SK-N-DZ (cell line): Measurements from ENCODE around the gene OR2B6. TPM values are rescaled to one million over a fixed set of nuclear protein-coding genes. Genes with fewer than 3 reads are reported as not detected.
A peak's percentile ranks its signal among the peaks of the same experiment; 100 is the strongest.
"Not testable (repeated sequence)": the region's sequence is repeated elsewhere in the genome, so short reads cannot be mapped to it uniquely, and the experiment has no call there.

ENCODE experiments used
- DNase-seq: peaks from one replicate; pipeline ENCODE4 v3.0.0-alpha.2; 2015; ENCODE audit warnings: low spot score
- polyA plus RNA-seq, 2 experiments: library from polyadenylated mRNA; depleted of rRNA; stranded (reverse); fragments of >200 nt; gene quantifications; 2 replicates each; pipeline ENCODE4 v1.2.3, GENCODE V29; 2014

Gene OR2B6
- 1.6 TPM in 1 of 2 replicates, not detected in the other for polyA plus RNA-seq (2014; cell fraction: cytosol; rRNA removed)
- 0.60 and 1.4 TPM in 2 replicates for polyA plus RNA-seq (2014; cell fraction: nucleus; rRNA removed)

GRCh38 chr6:27956941-27957340 is at the start of gene OR2B6:
OR2B6 (plus strand) TSS chr6:27957241; CDS start chr6:27957241, 0 bp downstream.
- no peak for DNase-seq

GRCh38 chr6:27908017-27908416 is 49.0 kb upstream of the OR2B6 start:
- DNase-seq = no peak

- no peak for DNase-seq
Observed at GRCh38 chr6:27911956-27912446, 45.0 kb upstream of the OR2B6 start, which contains the start of gene OR2B2. OR2B2 (minus strand) TSS chr6:27912396; CDS start chr6:27912319, 77 bp downstream.

- no peak for DNase-seq
Observed at GRCh38 chr6:27922949-27923348, 34.1 kb upstream of the OR2B6 start.

DNA sequence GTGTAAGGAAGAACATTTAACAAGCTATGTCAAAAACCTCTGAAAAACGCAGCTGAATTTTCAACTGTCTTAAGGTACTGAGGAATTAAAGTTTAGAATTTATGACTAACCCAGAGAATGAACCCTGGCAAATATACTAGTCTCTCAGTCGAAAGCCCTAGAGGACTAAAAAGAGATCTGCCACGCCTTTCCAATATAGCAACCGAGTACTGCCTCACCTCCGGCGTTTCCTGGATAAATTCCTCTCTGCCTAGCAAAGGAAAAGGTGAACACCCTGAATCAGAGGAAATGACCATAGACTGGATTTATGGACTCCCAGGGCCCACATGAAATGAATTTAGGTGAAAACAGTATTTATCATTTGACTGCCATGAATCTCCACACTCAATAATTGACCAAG is 32.9 kb upstream of the OR2B6 start:
- DNase-seq = no peak

GRCh38 chr6:27928041-27928440 is 29.0 kb upstream of the OR2B6 start:
- not testable (repeated sequence) for DNase-seq

GRCh38 chr6:27929930-27930329 is 27.1 kb upstream of the OR2B6 start:
- DNase-seq = not testable (repeated sequence)

GRCh38 chr6:27931209-27931608 is 25.8 kb upstream of the OR2B6 start:
- DNase-seq = no peak

DNA sequence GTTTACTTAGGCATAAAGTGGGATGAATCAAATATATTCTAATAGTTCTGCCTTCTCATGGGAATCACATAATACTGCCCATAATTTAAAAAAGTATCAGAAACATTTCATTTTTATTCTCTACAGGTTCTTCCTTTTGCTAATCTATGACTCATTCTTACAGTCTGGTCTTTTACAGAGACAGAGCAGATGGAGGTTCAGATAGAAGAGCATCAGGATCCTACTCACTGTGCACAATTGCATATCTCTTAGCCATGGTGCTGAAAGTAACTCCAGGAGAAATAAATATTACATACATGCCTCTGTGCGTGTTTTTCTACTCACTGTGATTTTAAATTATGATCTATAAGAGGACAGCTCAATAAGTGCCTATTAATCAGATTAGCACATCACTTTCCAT is 16.3 kb upstream of the OR2B6 start:
- DNase-seq = no peak

DNA sequence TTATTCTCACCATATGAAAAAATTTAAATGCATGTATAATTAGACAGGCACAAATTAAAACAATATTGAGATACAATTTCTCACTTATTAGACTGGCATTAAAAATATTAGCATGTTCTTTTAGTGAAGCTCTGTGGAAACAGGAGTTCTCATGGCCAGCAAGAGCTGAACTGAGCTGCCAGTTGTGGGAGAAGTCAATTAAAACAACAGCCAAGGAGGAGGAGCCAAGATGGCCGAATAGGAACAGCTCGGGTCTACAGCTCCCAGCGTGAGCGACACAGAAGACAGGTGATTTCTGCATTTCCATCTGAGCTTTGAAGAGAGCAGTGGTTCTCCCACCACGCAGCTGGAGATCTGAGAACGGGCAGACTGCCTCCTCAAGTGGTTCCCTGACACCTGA is 14.0 kb upstream of the OR2B6 start:
- peak; percentile 8 for DNase-seq

- no peak for DNase-seq
Observed at GRCh38 chr6:27948237-27948636, 8.8 kb upstream of the OR2B6 start.

- DNase-seq = no peak
Observed at GRCh38 chr6:27951040-27951439, 6.0 kb upstream of the OR2B6 start.

DNA sequence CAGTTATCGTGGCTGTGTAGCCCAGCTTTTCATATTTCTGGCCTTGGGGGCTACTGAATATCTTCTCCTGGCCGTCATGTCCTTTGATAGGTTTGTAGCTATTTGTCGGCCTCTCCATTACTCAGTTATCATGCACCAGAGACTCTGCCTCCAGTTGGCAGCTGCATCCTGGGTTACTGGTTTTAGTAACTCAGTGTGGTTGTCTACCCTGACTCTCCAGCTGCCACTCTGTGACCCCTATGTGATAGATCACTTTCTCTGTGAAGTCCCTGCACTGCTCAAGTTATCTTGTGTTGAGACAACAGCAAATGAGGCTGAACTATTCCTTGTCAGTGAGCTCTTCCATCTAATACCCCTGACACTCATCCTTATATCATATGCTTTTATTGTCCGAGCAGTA is 475 bp downstream of the OR2B6 start:
- no peak for DNase-seq

- DNase-seq = no peak
Observed at GRCh38 chr6:27962506-27962905, 5.5 kb downstream of the OR2B6 start.

DNA sequence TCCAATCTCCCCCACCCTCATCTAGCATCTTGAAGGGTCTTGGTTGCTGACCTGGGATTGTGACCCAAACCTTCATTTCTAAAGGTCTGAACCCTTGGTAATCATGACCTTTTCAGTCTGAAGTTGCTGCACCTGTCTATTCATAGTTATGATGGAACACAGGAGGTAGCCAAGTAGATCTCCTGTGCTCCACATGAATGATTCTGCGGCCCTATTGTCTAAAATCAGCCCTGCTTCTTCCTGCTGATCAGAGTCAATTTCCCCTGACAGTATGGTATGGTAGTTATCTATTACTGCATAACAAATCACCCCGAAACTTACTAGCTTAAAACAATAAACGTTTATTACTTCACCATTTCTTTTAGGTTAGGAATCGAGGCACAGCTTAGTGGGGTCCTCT is 9.0 kb downstream of the OR2B6 start:
- no peak for DNase-seq

GRCh38 chr6:27966816-27967426 is 9.9 kb downstream of the OR2B6 start:
- DNase-seq = no peak

DNA sequence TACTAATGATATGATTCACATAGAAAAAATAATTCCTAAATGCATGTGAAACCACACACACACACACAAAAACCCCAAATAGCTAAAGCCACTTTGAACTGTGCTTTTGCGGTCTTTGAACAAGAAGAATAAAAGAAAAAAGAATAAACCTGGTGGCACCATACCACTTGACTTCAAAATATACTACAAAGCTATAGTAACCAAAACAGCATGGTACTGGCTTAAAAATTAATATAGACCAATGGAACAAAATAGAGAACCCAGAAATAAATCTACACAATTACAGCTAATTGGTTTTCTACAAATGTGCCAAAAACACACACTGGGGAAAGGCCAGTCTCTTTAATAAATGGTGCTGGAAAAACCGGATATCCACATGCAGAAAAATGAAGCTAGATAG is 13.4 kb downstream of the OR2B6 start:
- DNase-seq = no peak

DNA sequence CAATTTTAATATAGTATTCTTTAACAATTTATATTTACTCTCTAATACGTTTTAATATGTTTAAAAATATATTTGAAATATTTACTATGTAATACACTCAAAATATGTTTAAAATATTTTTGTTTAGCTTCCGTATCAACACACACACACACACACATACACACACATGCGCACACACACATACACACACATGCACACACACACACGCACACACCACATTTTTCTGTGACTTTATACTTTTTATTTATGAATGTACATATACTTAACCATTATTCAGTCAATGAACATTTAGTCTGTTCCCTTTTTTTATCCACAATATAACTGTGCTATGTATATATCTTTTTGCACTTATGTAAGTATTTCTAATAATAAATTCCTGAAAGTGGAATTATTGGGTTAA is 15.7 kb downstream of the OR2B6 start:
- DNase-seq = no peak

DNA sequence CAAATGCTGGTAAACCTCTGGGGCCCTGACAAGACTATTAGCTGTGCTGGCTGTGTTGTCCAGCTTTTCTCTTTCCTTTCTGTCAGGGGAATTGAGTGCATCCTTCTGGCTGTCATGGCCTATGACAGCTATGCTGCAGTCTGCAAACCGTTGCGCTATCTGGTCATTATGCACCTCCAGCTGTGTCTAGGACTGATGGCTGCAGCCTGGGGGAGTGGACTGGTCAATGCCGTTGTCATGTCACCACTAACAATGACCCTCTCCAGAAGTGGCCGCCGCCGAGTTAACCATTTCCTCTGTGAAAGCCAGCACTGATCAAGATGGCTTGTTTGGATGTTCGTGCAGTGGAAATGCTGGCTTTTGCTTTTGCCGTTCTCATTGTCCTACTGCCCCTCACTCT is 20.3 kb downstream of the OR2B6 start:
- DNase-seq = no peak

DNA sequence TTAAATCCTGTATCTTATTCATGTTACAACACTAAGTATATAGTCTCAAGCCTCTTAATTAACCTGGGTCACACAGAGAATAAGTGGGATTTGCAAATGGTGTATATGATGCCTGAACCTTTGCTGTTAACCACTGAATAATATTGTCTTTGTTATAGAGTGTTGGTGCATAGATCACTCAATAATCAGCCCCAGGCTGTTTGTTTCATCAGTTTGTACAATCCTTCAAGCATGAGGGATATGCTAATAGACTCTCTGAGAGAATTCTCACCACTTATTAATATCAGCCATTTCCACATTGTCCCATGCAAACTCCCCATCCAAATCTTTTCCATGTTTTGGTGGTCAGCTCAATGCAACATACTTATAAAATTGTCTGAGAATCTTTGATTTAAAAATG is 21.7 kb downstream of the OR2B6 start:
- DNase-seq = no peak

DNA sequence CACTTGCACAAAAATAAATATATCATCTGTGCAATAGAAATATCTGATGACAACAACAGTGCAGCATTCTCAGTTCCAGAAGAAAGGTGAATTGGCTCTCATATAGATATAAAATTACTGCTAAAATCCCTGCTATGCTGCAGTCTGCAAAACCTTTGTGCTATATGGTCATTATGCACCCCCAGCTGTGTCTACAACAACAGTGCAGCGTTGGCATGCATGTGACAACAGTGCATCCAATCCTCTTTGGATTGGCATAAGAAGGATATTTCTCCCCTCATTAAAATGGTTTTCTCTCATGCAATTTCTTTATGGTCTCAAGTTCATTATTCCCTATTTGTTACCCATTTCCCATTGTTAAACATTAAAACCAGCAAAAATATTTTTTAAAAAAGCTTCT is 23.1 kb downstream of the OR2B6 start:
- DNase-seq = no peak

DNA sequence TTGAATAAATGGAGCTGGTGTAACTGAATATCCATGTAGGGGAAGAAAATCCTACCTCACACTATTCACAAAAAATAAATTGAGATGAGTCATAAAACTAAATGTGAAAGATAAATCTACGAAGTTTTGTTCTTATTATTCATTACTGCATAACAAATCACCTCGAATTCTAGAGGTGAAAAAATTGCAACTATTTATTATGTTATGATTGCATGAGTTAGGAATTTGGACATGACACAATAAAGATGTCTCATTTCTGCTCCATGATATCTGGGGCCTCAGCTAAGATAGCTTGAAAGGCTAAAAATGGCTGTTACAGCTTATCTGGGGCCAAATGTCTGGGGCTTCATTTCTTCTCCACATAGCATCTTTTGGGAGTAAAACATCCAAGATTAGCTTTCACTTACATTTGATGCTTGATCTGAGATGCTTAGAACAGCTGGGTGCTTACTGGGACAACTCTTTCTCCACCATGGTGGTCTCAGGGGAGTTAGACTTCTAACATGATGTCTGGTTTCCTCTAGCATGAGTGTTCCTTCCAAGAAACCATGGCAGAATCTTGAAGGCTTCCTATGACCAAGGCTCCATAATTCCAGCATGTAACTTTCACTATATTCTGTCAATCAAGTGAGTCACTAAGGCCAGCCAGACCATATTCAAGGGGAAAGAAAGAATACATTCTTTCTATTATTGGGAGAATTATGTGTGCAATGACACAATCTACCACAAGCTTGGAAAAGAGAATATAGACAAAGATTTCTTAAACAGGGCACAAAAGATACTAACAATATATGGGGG is 30.1 kb downstream of the OR2B6 start:
- no peak for DNase-seq

- DNase-seq = no peak
Observed at GRCh38 chr6:27994616-27995015, 37.6 kb downstream of the OR2B6 start.
